ENCODE data around the gene COL12A1. TPM values are rescaled to one million over a fixed set of nuclear protein-coding genes. Genes with fewer than 3 reads are reported as not detected.
A peak's percentile ranks its signal among the peaks of the same experiment; 100 is the strongest.

The COL12A1 gene
- total RNA-seq, result 100 to 1,000 TPM; 208 to 539 (median 257) TPM

GRCh38 chr6:75205776-75206575 lies at the start of gene COL12A1:
Gene COL12A1 (minus strand): TSS chr6:75206053. CDS start chr6:75202792, 3,261 bp downstream.
- Histone ChIP-seq H3K4me1 (peaks cover 0 to 75% (median 16%) of the 10 kb centered on the region in 4 donors), H3K4me3 (peak within 1 kb of the TSS; percentile 36 to 78 (median 58)), H3K27ac (peak within 1 kb of the TSS; percentile 65 to 96 (median 84)), H3K9me3 (no peaks in the 10 kb centered on the region), H3K27me3 (peaks cover 0 to 5% of the 10 kb centered on the region in 2 donors), H3K36me3 (no peaks in the 10 kb centered on the region)
- peak; percentile 94 to 96 for DNase-seq (ENCODE audit: low spot score in 2 of 2)
- TF ChIP-seq EP300 (IDR thresholded peaks at IDR 0.05) (peak in 1 of 2 donors; percentile 88), CTCF (IDR thresholded peaks at IDR 0.05) (peak in 3 of 5 experiments; percentile 9 to 31 (median 24)), POLR2A (IDR thresholded peaks at IDR 0.05) (peak; percentile 31 to 52)
- 0 to 1% methylated on average over 57 to 58 of the region's 64 CpGs for WGBS, 2 donors

GRCh38 chr6:75250552-75250951 lies 44.7 kb upstream of the COL12A1 start:
- no peak for TF ChIP-seq CTCF (IDR thresholded peaks at IDR 0.05)
- no peak for TF ChIP-seq POLR2A (IDR thresholded peaks at IDR 0.05)
- no peak for TF ChIP-seq EP300 (IDR thresholded peaks at IDR 0.05)

DNA sequence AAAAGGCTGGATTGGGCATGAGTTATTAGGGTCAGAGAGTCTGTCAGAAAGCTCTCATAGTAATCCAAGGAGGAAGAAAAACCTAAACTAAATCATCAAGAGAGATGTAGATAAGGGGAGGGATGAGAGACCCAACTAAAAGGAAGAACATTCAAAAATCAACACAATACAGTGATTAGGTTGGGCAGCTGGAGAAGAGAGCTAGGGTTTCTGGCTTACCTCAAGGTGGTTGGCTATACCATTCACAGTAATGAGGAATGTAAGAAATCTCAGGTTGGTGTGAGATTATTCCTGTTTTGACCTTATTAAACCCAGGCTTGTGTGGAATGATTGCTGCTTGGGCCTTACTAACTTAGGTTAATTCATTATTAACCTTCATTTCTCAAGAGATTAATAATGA lies 44.0 kb upstream of the COL12A1 start:
- Histone ChIP-seq H3K27me3 (no peaks in the 10 kb centered on the region), H3K4me1 (peaks cover 0 to 2% (median 0%) of the 10 kb centered on the region in 4 donors), H3K4me3 (no peak overlapping the region), H3K36me3 (peaks cover 0 to 7% (median 0%) of the 10 kb centered on the region in 3 donors), H3K9me3 (no peaks in the 10 kb centered on the region), H3K27ac (no peak overlapping the region)
- TF ChIP-seq CTCF (IDR thresholded peaks at IDR 0.05), result no peak
- no peak for TF ChIP-seq POLR2A (IDR thresholded peaks at IDR 0.05)
- TF ChIP-seq EP300 (IDR thresholded peaks at IDR 0.05), result no peak
- no peak for DNase-seq (ENCODE audit: low spot score in 2 of 2)

More at GRCh38 chr6:75250552-75250951, 44.7 kb upstream of the COL12A1 start:
- Histone ChIP-seq H3K36me3 (peaks cover 0 to 14% (median 0%) of the 10 kb centered on the region in 3 donors), H3K27ac (no peak overlapping the region), H3K9me3 (no peaks in the 10 kb centered on the region), H3K4me1 (no peaks in the 10 kb centered on the region), H3K27me3 (no peaks in the 10 kb centered on the region), H3K4me3 (no peak overlapping the region)
- DNase-seq (ENCODE audit: low spot score in 2 of 2), result no peak
- WGBS, 2 donors, result 79 to 87% methylated on average over 2 of the region's 2 CpGs

DNA sequence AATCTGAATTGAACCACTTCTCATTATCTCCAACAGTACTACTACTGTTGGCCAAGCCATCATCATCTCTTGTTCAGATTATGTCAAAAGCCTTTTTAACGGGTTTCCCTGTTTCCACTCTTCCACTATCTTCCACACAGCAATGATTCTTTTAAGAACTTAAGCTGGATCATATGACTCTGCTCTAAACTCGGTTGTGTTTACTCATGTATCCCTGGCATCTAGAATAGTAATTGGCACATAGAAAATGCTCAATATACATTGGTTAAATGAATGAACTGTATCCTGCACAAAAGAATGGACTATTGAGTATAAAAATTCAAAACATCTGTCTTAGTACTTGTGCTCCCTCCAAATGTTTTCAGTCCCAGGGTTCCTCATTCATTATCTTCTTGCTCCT lies 40.5 kb upstream of the COL12A1 start:
- WGBS, 2 donors, result 38 to 47% methylated on average over 2 of the region's 2 CpGs
- no peak for TF ChIP-seq CTCF (IDR thresholded peaks at IDR 0.05)
- no peak for TF ChIP-seq POLR2A (IDR thresholded peaks at IDR 0.05)
- no peak for TF ChIP-seq EP300 (IDR thresholded peaks at IDR 0.05)

DNA sequence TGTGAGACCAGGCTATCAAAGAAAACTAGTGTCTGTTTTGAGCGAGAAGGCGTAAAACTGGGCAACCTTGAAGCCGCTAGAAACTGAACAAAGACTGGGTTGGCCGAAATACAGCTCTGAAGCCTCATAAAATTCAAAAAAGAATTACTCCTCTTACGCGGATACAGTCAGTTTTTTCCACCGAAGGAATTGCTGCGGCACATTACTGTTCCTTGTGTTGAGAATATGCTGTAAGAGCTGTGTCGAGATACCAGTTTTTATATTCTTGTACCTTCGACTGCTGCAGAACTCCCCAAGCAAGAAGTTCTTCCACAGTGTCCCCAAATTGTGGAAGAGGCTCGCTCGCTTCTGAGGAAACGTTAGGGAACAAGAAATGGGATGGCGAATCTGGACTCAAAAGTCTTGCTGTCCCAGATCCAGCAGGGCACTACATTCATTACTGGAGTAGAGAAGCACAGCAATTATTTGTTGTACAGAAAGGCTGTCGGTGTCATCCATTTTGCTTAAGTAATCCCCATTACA lies 38.3 kb upstream of the COL12A1 start:
- WGBS, 2 donors, result 9 to 12% methylated on average over 15 of the region's 15 CpGs
- Histone ChIP-seq H3K27ac (peak overlapping the region; percentile 88 to 96 (median 94)), H3K27me3 (no peaks in the 10 kb centered on the region), H3K36me3 (peaks cover 0 to 20% (median 0%) of the 10 kb centered on the region in 3 donors), H3K4me3 (peak overlapping the region; percentile 71 to 86 (median 80)), H3K9me3 (no peaks in the 10 kb centered on the region), H3K4me1 (peaks cover 0 to 34% (median 5%) of the 10 kb centered on the region in 4 donors)
- DNase-seq (ENCODE audit: low spot score in 2 of 2), result peak in 1 of 2 donors; percentile 12
- TF ChIP-seq POLR2A (IDR thresholded peaks at IDR 0.05) (no peak), EP300 (IDR thresholded peaks at IDR 0.05) (peak in 1 of 2 donors; percentile 5)

More for the DNA sequence above, 40.5 kb upstream of the COL12A1 start:
- no peaks in the 10 kb centered on the region for H3K27me3 ChIP-seq
- peaks cover 0 to 23% (median 5%) of the 10 kb centered on the region in 4 donors for H3K4me1 ChIP-seq
- no peak overlapping the region for H3K27ac ChIP-seq
- H3K36me3 ChIP-seq, result no peaks in the 10 kb centered on the region
- DNase-seq (ENCODE audit: low spot score in 2 of 2), result no peak
- no peaks in the 10 kb centered on the region for H3K9me3 ChIP-seq
- no peak overlapping the region for H3K4me3 ChIP-seq

Measured in tibial nerve (tissue), 4 donors.